B cell (primary cell): ENCODE results near the gene KNL1. TPM values are rescaled to one million over a fixed set of nuclear protein-coding genes. Genes with fewer than 3 reads are reported as not detected.

Experiments used
- ATAC-seq: fragments of 200-7000 bp; cut with Tn5 transposase; one replicate; pipeline ENCODE4 v1.10.0; 2021; ENCODE audit warnings: low read depth, mild to moderate bottlenecking, moderate number of reproducible peaks, moderate library complexity
- CTCF ChIA-PET: fragments of 350-600 bp; sonication (Branson Sonifier 250); formaldehyde crosslinking; loops from one replicate; lab custom pipeline; 2021; ENCODE audit warnings: antibody characterized with exemption, inconsistent platforms; lab: Charles Lee
- POLR2A ChIA-PET: fragments of 350-600 bp; sonication (Branson Sonifier 250); formaldehyde crosslinking; loops from one replicate; lab custom pipeline; 2021; ENCODE audit warnings: antibody characterized with exemption; lab: Charles Lee
- DNase-seq: peaks from one replicate; pipeline ENCODE4 v3.0.0; 2013
- H2AFZ ChIP-seq: 2 replicates; pipeline ENCODE4 v1.6.1; 2012; ENCODE audit warnings: mild to moderate bottlenecking, low read depth, low read length; ENCODE audit not compliant: insufficient read depth, poor library complexity, severe bottlenecking
- H3K27ac ChIP-seq, 2 donors: 1 replicate in 1 of 2; 2 replicates in 1 of 2; pipeline ENCODE4 v1.5.1; 2012 to 2013; ENCODE audit warnings: low read length in 2 of 2, mild to moderate bottlenecking in 2 of 2, moderate library complexity in 1 of 2
- H3K27me3 ChIP-seq, 4 experiments: fragments of 200-600 bp in 1 of 4; sonication (generic) in 1 of 4; replicated peaks in 1 of 4; 1 replicate in 2 of 4; 2 replicates in 2 of 4; pipeline versions ENCODE4 v1.6.1 to v1.7.0; 2013 to 2016; ENCODE audit warnings: low read length in 3 of 4, mild to moderate bottlenecking in 2 of 4, mixed read lengths in 1 of 4, moderate library complexity in 1 of 4; ENCODE audit not compliant: insufficient read depth in 4 of 4, control insufficient read depth in 3 of 4; ENCODE audit errors: control extremely low read depth in 1 of 4
- H3K36me3 ChIP-seq, 2 experiments: replicated peaks in 1 of 2; 1 replicate in 1 of 2; 2 replicates in 1 of 2; pipeline versions ENCODE4 v1.6.1 to v1.7.1; 2013; ENCODE audit warnings: low read length in 1 of 2; ENCODE audit not compliant: insufficient read depth in 2 of 2, control insufficient read depth in 1 of 2; ENCODE audit errors: control extremely low read depth in 1 of 2, extremely low read depth in 1 of 2
- H3K4me1 ChIP-seq, 2 donors: fragments of 200-600 bp in 1 of 2; sonication (generic) in 1 of 2; 1 replicate in 1 of 2; 2 replicates in 1 of 2; pipeline versions ENCODE4 v1.5.1 to v1.6.1; 2013 to 2017; ENCODE audit warnings: low read length in 2 of 2; ENCODE audit not compliant: control insufficient read depth in 2 of 2, insufficient read depth in 2 of 2
- H3K4me2 ChIP-seq: replicated peaks from 2 replicates; pipeline ENCODE3; 2012; ENCODE audit warnings: mild to moderate bottlenecking, low read depth, low read length; ENCODE audit not compliant: poor library complexity, severe bottlenecking
- H3K4me3 ChIP-seq, 5 experiments: fragments of 200-600 bp in 1 of 5; sonication (generic) in 1 of 5; 1 replicate in 3 of 5; 2 replicates in 2 of 5; pipeline versions ENCODE4 v1.5.1 to v1.7.0; 2011 to 2016; ENCODE audit warnings: low read length in 4 of 5, mild to moderate bottlenecking in 4 of 5, low read depth in 2 of 5, control low read depth in 1 of 5, moderate library complexity in 1 of 5; ENCODE audit not compliant: insufficient read depth in 1 of 5; ENCODE audit errors: control extremely low read depth in 1 of 5, extremely low read depth in 1 of 5
- H3K79me2 ChIP-seq: fragments of 200-600 bp; sonication (generic); one replicate; pipeline ENCODE4 v1.6.0; 2016; ENCODE audit warnings: low read length; ENCODE audit not compliant: control insufficient read depth, insufficient read depth
- H3K9ac ChIP-seq: fragments of 200-600 bp; sonication (generic); 2 replicates; pipeline ENCODE4 v1.6.1; 2017; ENCODE audit warnings: mild to moderate bottlenecking, low read length, moderate library complexity
- H3K9me3 ChIP-seq, 3 donors: one replicate each; pipeline versions ENCODE4 v1.6.1 to v1.7.1; 2013; ENCODE audit warnings: low read length in 2 of 3; ENCODE audit not compliant: control insufficient read depth in 2 of 3, insufficient read depth in 1 of 3; ENCODE audit errors: control extremely low read depth in 1 of 3
- H4K20me1 ChIP-seq: 2 replicates; pipeline ENCODE4 v1.6.0; 2012; ENCODE audit warnings: mild to moderate bottlenecking, low read length; ENCODE audit not compliant: insufficient read depth, control insufficient read depth, poor library complexity, severe bottlenecking
- H3K27ac Mint-ChIP-seq: one replicate; pipeline ENCODE4 v1.8.0; 2021; ENCODE audit warnings: mixed read lengths
- H3K27me3 Mint-ChIP-seq: one replicate; pipeline ENCODE4 v1.8.0; 2021; ENCODE audit warnings: mixed read lengths
- H3K4me1 Mint-ChIP-seq: one replicate; pipeline ENCODE4 v1.8.0; 2021; ENCODE audit warnings: mixed read lengths
- H3K4me3 Mint-ChIP-seq: one replicate; pipeline ENCODE4 v1.8.0; 2021; ENCODE audit warnings: mixed read lengths
- H3K9me3 Mint-ChIP-seq: one replicate; pipeline ENCODE4 v1.8.0; 2022; ENCODE audit warnings: mixed read lengths; ENCODE audit not compliant: insufficient read depth
- EZH2 ChIP-seq: IDR thresholded peaks from 2 replicates; pipeline ENCODE4 v1.6.1; 2012; ENCODE audit warnings: borderline replicate concordance, low read depth, mild to moderate bottlenecking, moderate library complexity, low read length; ENCODE audit not compliant: insufficient read depth, poor library complexity, severe bottlenecking
- WGBS: methylation state at CpG from one replicate; pipeline ENCODE4 v1.1.5; 2013; ENCODE audit warnings: missing lambda C conversion rate; ENCODE audit not compliant: insufficient coverage; 5-methylcytosine and 5-hydroxymethylcytosine counted together
- intact Hi-C: fragments of 100-400 bp; cut with micrococcal nuclease; formaldehyde crosslinking; loops from one replicate; pipeline ENCODE4 v1.10.0; 2022
- polyA plus RNA-seq: library from polyadenylated mRNA; depleted of rRNA; stranded (reverse); fragments of >200 nt; gene quantifications from 2 replicates; pipeline ENCODE4 v1.2.3, GENCODE V29; 2012
- total RNA-seq, 2 donors: library from RNA; stranded (reverse); fragments of 120-200 nt in 1 of 2; gene quantifications; 1 replicate in 1 of 2; 2 replicates in 1 of 2; pipeline versions ENCODE4 v1.2.3 to v1.2.4, GENCODE V29; 2013 to 2022
- TF ChIP-seq, protein P1 (sequence below): fragments of 200-600 bp; IDR thresholded peaks from one replicate; pipeline ENCODE4 v1.8.0; 2022; ENCODE audit warnings: antibody characterized with exemption, mild to moderate bottlenecking

KNL1 gene
- total and polyA plus RNA-seq, 2 donors (not counting 1 experiment from before 2014, with no cell fraction given), result 0.91 to 4.0 TPM

GRCh38 chr15:40567111-40567510, 26.9 kb upstream of the KNL1 start:
- H3K27me3 Mint-ChIP-seq, result no peaks in the 10 kb centered on the region
- Histone ChIP-seq H2AFZ (no peak overlapping the region), H3K4me2 (no peak overlapping the region), H3K4me1 (peaks cover 38 to 46% of the 10 kb centered on the region in 2 donors), H3K79me2 (peaks cover 72% of the 10 kb centered on the region), H3K27ac (no peak overlapping the region), H3K36me3 (peaks cover 1 to 12% of the 10 kb centered on the region in 2 experiments), H3K9me3 (no peaks in the 10 kb centered on the region), H3K4me3 (no peak overlapping the region), H3K9ac (no peak overlapping the region), H3K27me3 (no peaks in the 10 kb centered on the region), H4K20me1 (peaks cover 12% of the 10 kb centered on the region)
- ChIA-PET POLR2A (interaction anchor here (0.5 kb wide), 1 partner anchor 15 kb away, joined by 3 read pairs; no protein-coding TSS in a partner anchor), CTCF (interaction anchor here (0.7 to 3.0 kb wide), 3 partner anchors 22 to 127 kb away, joined by 3 to 32 read pairs (median 3); no protein-coding TSS in a partner anchor)
- 55% methylated on average over 6 of the region's 7 CpGs for WGBS
- peak overlapping the region; percentile 47 for H3K4me3 Mint-ChIP-seq
- no peak overlapping the region for H3K27ac Mint-ChIP-seq
- DNase-seq, result peak; percentile 30
- intact Hi-C loops, result loop anchor here (5.0 to 10.0 kb wide), 3 partner anchors 125 to 548 kb away; partner anchors contain the start of genes BAHD1, INO80 and VPS18
- H3K4me1 Mint-ChIP-seq, result peaks cover 60% of the 10 kb centered on the region
- no peak for ATAC-seq
- H3K9me3 Mint-ChIP-seq, result no peaks in the 10 kb centered on the region
- TF ChIP-seq, protein P1, sequence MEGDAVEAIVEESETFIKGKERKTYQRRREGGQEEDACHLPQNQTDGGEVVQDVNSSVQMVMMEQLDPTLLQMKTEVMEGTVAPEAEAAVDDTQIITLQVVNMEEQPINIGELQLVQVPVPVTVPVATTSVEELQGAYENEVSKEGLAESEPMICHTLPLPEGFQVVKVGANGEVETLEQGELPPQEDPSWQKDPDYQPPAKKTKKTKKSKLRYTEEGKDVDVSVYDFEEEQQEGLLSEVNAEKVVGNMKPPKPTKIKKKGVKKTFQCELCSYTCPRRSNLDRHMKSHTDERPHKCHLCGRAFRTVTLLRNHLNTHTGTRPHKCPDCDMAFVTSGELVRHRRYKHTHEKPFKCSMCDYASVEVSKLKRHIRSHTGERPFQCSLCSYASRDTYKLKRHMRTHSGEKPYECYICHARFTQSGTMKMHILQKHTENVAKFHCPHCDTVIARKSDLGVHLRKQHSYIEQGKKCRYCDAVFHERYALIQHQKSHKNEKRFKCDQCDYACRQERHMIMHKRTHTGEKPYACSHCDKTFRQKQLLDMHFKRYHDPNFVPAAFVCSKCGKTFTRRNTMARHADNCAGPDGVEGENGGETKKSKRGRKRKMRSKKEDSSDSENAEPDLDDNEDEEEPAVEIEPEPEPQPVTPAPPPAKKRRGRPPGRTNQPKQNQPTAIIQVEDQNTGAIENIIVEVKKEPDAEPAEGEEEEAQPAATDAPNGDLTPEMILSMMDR, result no peak
- TF ChIP-seq EZH2, result no peak
